ENCODE measurements around the gene GBP1. TPM values are rescaled to one million over a fixed set of nuclear protein-coding genes. Genes with fewer than 3 reads are reported as not detected.
"Not testable (repeated sequence)": the region's sequence is repeated elsewhere in the genome, so short reads cannot be mapped to it uniquely, and the experiment has no call there.

GBP1 gene
- total RNA-seq, 1 donor = 46.3 TPM

GRCh38 chr1:89044970-89045721 is 19.9 kb downstream of the GBP1 start:
- Histone ChIP-seq H3K27me3 (ENCODE audit: insufficient read depth, low read length) (no peaks in the 10 kb centered on the region), H3K4me1 (ENCODE audit: insufficient read depth, low read length) (peaks cover 12% of the 10 kb centered on the region), H3K4me3 (ENCODE audit: low read length) (no peak overlapping the region), H3K9me3 (ENCODE audit: low read depth, low read length) (no peaks in the 10 kb centered on the region)

- Histone ChIP-seq H3K27me3 (ENCODE audit: insufficient read depth, low read length) (no peaks in the 10 kb centered on the region), H3K4me3 (ENCODE audit: low read length) (no peak overlapping the region), H3K9me3 (ENCODE audit: low read depth, low read length) (no peaks in the 10 kb centered on the region), H3K4me1 (ENCODE audit: insufficient read depth, low read length) (peaks cover 8% of the 10 kb centered on the region)
Measured at GRCh38 chr1:89043940-89044339, 21.1 kb downstream of the GBP1 start.

- Histone ChIP-seq H3K9me3 (ENCODE audit: low read depth, low read length) (no peaks in the 10 kb centered on the region), H3K27me3 (ENCODE audit: insufficient read depth, low read length) (no peaks in the 10 kb centered on the region), H3K4me1 (ENCODE audit: insufficient read depth, low read length) (peaks cover 8% of the 10 kb centered on the region), H3K4me3 (ENCODE audit: low read length) (no peak overlapping the region)
Measured at GRCh38 chr1:89042491-89042890, 22.5 kb downstream of the GBP1 start.

- Histone ChIP-seq H3K9me3 (ENCODE audit: low read depth, low read length) (no peaks in the 10 kb centered on the region), H3K4me3 (ENCODE audit: low read length) (no peak overlapping the region), H3K4me1 (ENCODE audit: insufficient read depth, low read length) (peaks cover 8% of the 10 kb centered on the region)
Measured at GRCh38 chr1:89041721-89042120, 23.3 kb downstream of the GBP1 start.

GRCh38 chr1:89041119-89041641 is 23.8 kb downstream of the GBP1 start:
- no peaks in the 10 kb centered on the region for H3K9me3 ChIP-seq (ENCODE audit: low read depth, low read length)
- H3K4me1 ChIP-seq (ENCODE audit: insufficient read depth, low read length) = peaks cover 8% of the 10 kb centered on the region
- no peaks in the 10 kb centered on the region for H3K27me3 ChIP-seq (ENCODE audit: insufficient read depth, low read length)
- no peak overlapping the region for H3K4me3 ChIP-seq (ENCODE audit: low read length)

More at GRCh38 chr1:89041721-89042120, 23.3 kb downstream of the GBP1 start:
- H3K27me3 ChIP-seq (ENCODE audit: insufficient read depth, low read length) = no peaks in the 10 kb centered on the region

GRCh38 chr1:89040315-89040626 is 24.7 kb downstream of the GBP1 start:
- Histone ChIP-seq H3K4me3 (ENCODE audit: low read length) (no peak overlapping the region), H3K9me3 (ENCODE audit: low read depth, low read length) (no peaks in the 10 kb centered on the region), H3K27me3 (ENCODE audit: insufficient read depth, low read length) (no peaks in the 10 kb centered on the region), H3K4me1 (ENCODE audit: insufficient read depth, low read length) (peaks cover 8% of the 10 kb centered on the region)

GRCh38 chr1:89037186-89037585 is 27.8 kb downstream of the GBP1 start:
- H3K9me3 ChIP-seq (ENCODE audit: low read depth, low read length) = no peaks in the 10 kb centered on the region
- H3K4me3 ChIP-seq (ENCODE audit: low read length) = no peak overlapping the region
- no peaks in the 10 kb centered on the region for H3K27me3 ChIP-seq (ENCODE audit: insufficient read depth, low read length)
- H3K4me1 ChIP-seq (ENCODE audit: insufficient read depth, low read length) = peaks cover 15% of the 10 kb centered on the region

DNA sequence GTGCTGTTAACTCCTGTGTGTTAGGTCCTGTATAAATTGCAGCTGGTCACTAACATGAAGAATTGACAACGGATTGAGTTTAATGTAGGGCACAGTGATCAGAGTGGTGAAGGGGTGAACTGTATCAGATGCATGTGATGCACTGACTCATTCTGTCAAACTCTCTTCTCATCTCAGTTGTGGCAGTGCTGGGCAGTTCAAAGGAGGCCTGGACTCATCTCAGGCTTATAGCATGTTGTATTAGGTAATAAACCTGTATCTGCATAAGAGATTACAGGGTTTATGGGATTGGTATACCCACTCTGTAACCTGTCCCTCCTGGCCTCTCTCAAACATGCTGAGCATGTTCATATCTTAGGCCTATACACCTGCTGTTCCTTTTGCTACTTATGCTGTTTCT is 29.9 kb downstream of the GBP1 start:
- Histone ChIP-seq H3K4me3 (ENCODE audit: low read length) (no peak overlapping the region), H3K4me1 (ENCODE audit: insufficient read depth, low read length) (peaks cover 7% of the 10 kb centered on the region), H3K9me3 (ENCODE audit: low read depth, low read length) (no peaks in the 10 kb centered on the region)

GRCh38 chr1:89034004-89034403 is 31.0 kb downstream of the GBP1 start:
- not testable (repeated sequence) for H3K9me3 ChIP-seq (ENCODE audit: low read depth, low read length); H3K4me3 ChIP-seq (ENCODE audit: low read length); H3K27me3 ChIP-seq (ENCODE audit: insufficient read depth, low read length); H3K4me1 ChIP-seq (ENCODE audit: insufficient read depth, low read length)

More for the DNA sequence above, 29.9 kb downstream of the GBP1 start:
- H3K27me3 ChIP-seq (ENCODE audit: insufficient read depth, low read length) = no peaks in the 10 kb centered on the region

DNA sequence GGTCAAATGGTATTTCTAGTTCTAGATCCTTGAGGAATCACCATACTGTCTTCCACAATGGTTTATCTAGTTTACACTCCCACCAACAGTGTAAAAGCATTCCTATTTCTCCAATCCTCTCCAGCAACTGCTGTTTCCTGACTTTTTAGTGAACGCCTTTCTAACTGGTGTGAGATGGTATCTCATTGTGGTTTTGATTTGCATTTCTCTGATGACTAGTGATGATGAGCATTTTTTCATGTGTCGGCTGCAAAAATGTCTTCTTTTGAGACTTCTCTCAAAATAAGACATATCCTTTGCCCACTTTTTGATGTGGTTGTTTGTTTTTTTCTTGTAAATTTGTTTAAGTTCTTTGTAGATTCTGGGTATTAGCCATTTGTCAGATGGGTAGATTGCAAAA is 36.0 kb downstream of the GBP1 start:
- H3K27me3 ChIP-seq (ENCODE audit: insufficient read depth, low read length); H3K4me1 ChIP-seq (ENCODE audit: insufficient read depth, low read length); H3K9me3 ChIP-seq (ENCODE audit: low read depth, low read length); H3K4me3 ChIP-seq (ENCODE audit: low read length): not testable (repeated sequence)

GRCh38 chr1:89025928-89026327 is 39.1 kb downstream of the GBP1 start:
- H3K4me3 ChIP-seq (ENCODE audit: low read length) = no peak overlapping the region
- peaks cover 19% of the 10 kb centered on the region for H3K4me1 ChIP-seq (ENCODE audit: insufficient read depth, low read length)

DNA sequence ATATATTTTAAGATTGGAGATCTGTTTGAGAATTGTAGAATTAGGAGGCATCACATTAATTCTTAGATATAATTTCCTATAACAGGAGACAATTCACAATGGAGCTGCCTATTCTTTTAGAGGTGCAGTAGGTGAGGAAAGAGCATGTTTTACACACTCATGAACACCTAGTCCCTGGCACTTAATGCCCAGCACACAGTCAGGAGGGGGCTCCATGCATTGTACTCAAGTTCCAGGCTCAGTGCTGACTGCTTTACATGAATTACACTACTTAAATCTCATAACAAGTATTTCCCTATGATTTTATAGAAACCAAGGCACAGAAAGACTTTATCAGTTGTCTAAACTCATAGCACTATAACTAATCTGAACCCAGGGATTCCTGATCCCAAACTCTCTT is 42.0 kb downstream of the GBP1 start:
- Histone ChIP-seq H3K4me1 (ENCODE audit: insufficient read depth, low read length) (peaks cover 34% of the 10 kb centered on the region), H3K4me3 (ENCODE audit: low read length) (no peak overlapping the region), H3K9me3 (ENCODE audit: low read depth, low read length) (no peaks in the 10 kb centered on the region), H3K27me3 (ENCODE audit: insufficient read depth, low read length) (no peaks in the 10 kb centered on the region)

More at GRCh38 chr1:89025928-89026327, 39.1 kb downstream of the GBP1 start:
- no peaks in the 10 kb centered on the region for H3K9me3 ChIP-seq (ENCODE audit: low read depth, low read length)
- H3K27me3 ChIP-seq (ENCODE audit: insufficient read depth, low read length) = no peaks in the 10 kb centered on the region

DNA sequence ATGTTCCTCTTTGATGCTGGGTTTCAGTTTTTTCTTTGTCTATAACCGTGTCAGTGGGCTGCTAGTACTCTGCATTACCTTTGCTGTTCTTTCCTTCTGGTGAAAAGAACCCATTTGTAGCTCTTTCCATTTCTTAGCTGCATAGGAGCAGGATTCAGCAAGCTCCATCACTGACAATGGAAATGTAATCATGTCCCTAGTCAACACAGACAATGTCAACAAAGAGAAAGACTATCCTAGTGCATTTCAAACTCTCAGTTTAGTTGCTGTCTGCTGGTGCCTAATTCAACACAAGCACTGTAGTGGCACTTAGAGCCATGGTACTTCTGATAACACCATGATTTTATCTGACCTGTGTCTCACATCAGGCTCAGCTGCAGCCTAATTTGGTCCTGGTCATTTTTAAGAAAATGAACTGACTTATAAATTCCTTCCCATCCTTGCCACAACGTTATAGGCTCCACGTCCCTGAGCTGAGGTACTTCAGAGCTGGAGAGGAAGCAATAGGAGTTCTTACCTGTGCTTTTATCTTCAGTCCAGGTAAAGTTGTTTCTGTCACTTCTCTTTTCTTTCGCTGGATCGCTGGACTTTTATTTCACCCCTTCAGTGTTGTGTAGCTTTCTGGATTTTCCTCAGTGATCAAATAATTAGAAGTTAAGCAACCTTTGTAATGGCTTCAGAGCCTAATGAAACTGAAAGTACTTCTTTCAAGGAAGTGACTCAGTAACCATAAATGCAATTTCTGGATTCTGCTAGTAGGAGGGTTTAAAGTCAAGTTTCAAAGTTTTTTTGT is 42.6 kb downstream of the GBP1 start, which contains the start of gene GBP3:
Gene GBP3, minus strand, starts transcription at position 700 of the 793 bp plus-strand sequence. CDS start 2,145 bp downstream, outside the sequence.
- Histone ChIP-seq H3K4me3 (ENCODE audit: low read length) (peak within 1 kb of the TSS; percentile 94), H3K27me3 (ENCODE audit: insufficient read depth, low read length) (no peaks in the 10 kb centered on the region), H3K9me3 (ENCODE audit: low read depth, low read length) (no peaks in the 10 kb centered on the region), H3K4me1 (ENCODE audit: insufficient read depth, low read length) (peaks cover 37% of the 10 kb centered on the region)

GRCh38 chr1:89018318-89018717 is 46.7 kb downstream of the GBP1 start:
- peaks cover 34% of the 10 kb centered on the region for H3K4me1 ChIP-seq (ENCODE audit: insufficient read depth, low read length)
- H3K4me3 ChIP-seq (ENCODE audit: low read length); H3K27me3 ChIP-seq (ENCODE audit: insufficient read depth, low read length); H3K9me3 ChIP-seq (ENCODE audit: low read depth, low read length): not testable (repeated sequence)

DNA sequence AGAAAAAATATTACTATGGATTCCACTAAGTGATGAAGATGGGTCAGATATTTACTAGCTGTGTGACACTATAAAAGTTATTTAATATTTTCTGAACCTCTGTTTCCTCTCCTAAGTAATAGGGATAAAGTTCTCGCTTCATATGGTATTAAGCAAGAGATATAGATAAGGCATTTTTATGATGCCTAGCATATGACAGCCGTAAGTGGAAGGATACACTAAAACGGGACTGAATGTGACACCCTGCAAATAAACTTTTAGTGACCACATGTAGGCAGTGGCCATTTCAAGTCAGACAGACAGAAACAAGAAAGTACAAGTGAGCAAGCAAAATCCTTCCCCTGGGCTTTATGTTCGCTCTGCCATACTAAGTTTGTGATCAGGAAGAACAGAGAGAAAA is 56.5 kb downstream of the GBP1 start:
- Histone ChIP-seq H3K4me3 (ENCODE audit: low read length) (no peak overlapping the region), H3K27me3 (ENCODE audit: insufficient read depth, low read length) (no peaks in the 10 kb centered on the region), H3K9me3 (ENCODE audit: low read depth, low read length) (no peaks in the 10 kb centered on the region), H3K4me1 (ENCODE audit: insufficient read depth, low read length) (no peaks in the 10 kb centered on the region)

Data from mononuclear cell (primary cell).